Liver (tissue), 9 donors: ENCODE measurements around the gene CLPTM1L. TPM values are rescaled to one million over a fixed set of nuclear protein-coding genes. Genes with fewer than 3 reads are reported as not detected.

Experiments used
- DNase-seq: peaks from one replicate; pipeline ENCODE4 v3.0.0-alpha.2; 2017; ENCODE audit warnings: low spot score
- H3K27ac ChIP-seq, 2 donors: one replicate each; pipeline ENCODE4 v1.7.0; 2013; ENCODE audit warnings: inconsistent platforms in 2 of 2, low read length in 2 of 2, control low read depth in 1 of 2, low read depth in 1 of 2, mild to moderate bottlenecking in 1 of 2
- H3K27me3 ChIP-seq, 4 donors: one replicate each; pipeline versions ENCODE4 v1.6.1 to v1.7.0; 2013; ENCODE audit warnings: low read length in 3 of 4, inconsistent platforms in 1 of 4, mild to moderate bottlenecking in 1 of 4, moderate library complexity in 1 of 4; ENCODE audit not compliant: control insufficient read depth in 4 of 4, insufficient read depth in 4 of 4
- H3K36me3 ChIP-seq, 4 donors: one replicate each; pipeline versions ENCODE4 v1.6.1 to v1.7.0; 2013; ENCODE audit warnings: low read length in 3 of 4, mild to moderate bottlenecking in 3 of 4, low read depth in 1 of 4, moderate library complexity in 1 of 4; ENCODE audit not compliant: control insufficient read depth in 4 of 4, insufficient read depth in 3 of 4
- H3K4me1 ChIP-seq, 4 donors: one replicate each; pipeline versions ENCODE4 v1.6.1 to v1.7.0; 2013; ENCODE audit warnings: low read length in 3 of 4, mild to moderate bottlenecking in 3 of 4, moderate library complexity in 1 of 4; ENCODE audit not compliant: control insufficient read depth in 4 of 4, insufficient read depth in 4 of 4
- H3K4me3 ChIP-seq, 3 donors: one replicate each; pipeline versions ENCODE4 v1.6.1 to v1.7.0; 2013; ENCODE audit warnings: low read length in 3 of 3, control low read depth in 1 of 3, low read depth in 1 of 3, mild to moderate bottlenecking in 1 of 3
- H3K9ac ChIP-seq, 2 donors: one replicate each; pipeline ENCODE4 v1.7.0; 2013; ENCODE audit warnings: low read length in 2 of 2, mild to moderate bottlenecking in 2 of 2, moderate library complexity in 2 of 2, control low read depth in 1 of 2, low read depth in 1 of 2
- H3K9me3 ChIP-seq, 4 donors: one replicate each; pipeline versions ENCODE4 v1.6.1 to v1.7.0; 2013; ENCODE audit warnings: low read length in 3 of 4; ENCODE audit not compliant: control insufficient read depth in 4 of 4
- ATF3 ChIP-seq: IDR thresholded peaks from 2 replicates; pipeline ENCODE4 v1.6.1; 2016; ENCODE audit warnings: antibody characterized with exemption
- EGR1 ChIP-seq, 2 donors: IDR thresholded peaks; 2 replicates each; pipeline ENCODE4 v1.6.1; 2016 to 2018; ENCODE audit warnings: antibody characterized with exemption in 2 of 2, low read depth in 2 of 2
- FOXA1 ChIP-seq: IDR thresholded peaks from 2 replicates; pipeline ENCODE4 v1.6.1; 2016; ENCODE audit warnings: antibody characterized with exemption
- FOXA2 ChIP-seq: IDR thresholded peaks from 2 replicates; pipeline ENCODE4 v1.6.1; 2016; ENCODE audit warnings: antibody characterized with exemption
- GABPA ChIP-seq, 2 donors: IDR thresholded peaks in 1 of 2; conservative IDR thresholded peaks in 1 of 2; 2 replicates each; pipeline ENCODE4 v1.6.1; 2016; ENCODE audit warnings: antibody characterized with exemption in 2 of 2, mild to moderate bottlenecking in 1 of 2, moderate library complexity in 1 of 2
- HNF4A ChIP-seq, 2 donors: conservative IDR thresholded peaks; 2 replicates each; pipeline ENCODE4 v1.6.1; 2016; ENCODE audit warnings: antibody characterized with exemption in 2 of 2, mild to moderate bottlenecking in 2 of 2
- HNF4G ChIP-seq: IDR thresholded peaks from 2 replicates; pipeline ENCODE4 v1.6.1; 2016; ENCODE audit warnings: antibody characterized with exemption
- JUND ChIP-seq, 2 donors: IDR thresholded peaks; 2 replicates each; pipeline ENCODE4 v1.6.1; 2016; ENCODE audit warnings: antibody characterized with exemption in 2 of 2
- NR2F2 ChIP-seq: IDR thresholded peaks from 2 replicates; pipeline ENCODE4 v1.6.1; 2016; ENCODE audit warnings: antibody characterized with exemption
- RAD21 ChIP-seq, 2 donors: IDR thresholded peaks; 2 replicates each; pipeline ENCODE4 v1.6.1; 2016; ENCODE audit warnings: antibody characterized with exemption in 2 of 2, mild to moderate bottlenecking in 2 of 2
- RXRA ChIP-seq, 2 donors: IDR thresholded peaks; 2 replicates each; pipeline ENCODE4 v1.6.1; 2017 to 2018; ENCODE audit warnings: antibody characterized with exemption in 2 of 2, mild to moderate bottlenecking in 1 of 2
- SP1 ChIP-seq: IDR thresholded peaks from 2 replicates; pipeline ENCODE4 v1.6.1; 2018; ENCODE audit warnings: antibody characterized with exemption, mild to moderate bottlenecking
- TAF1 ChIP-seq: conservative IDR thresholded peaks from 2 replicates; pipeline ENCODE4 v1.6.1; 2016; ENCODE audit warnings: antibody characterized with exemption, mild to moderate bottlenecking
- YY1 ChIP-seq: IDR thresholded peaks from 2 replicates; pipeline ENCODE4 v1.6.1; 2016; ENCODE audit warnings: antibody characterized with exemption, mild to moderate bottlenecking
- ZBTB33 ChIP-seq: IDR thresholded peaks from 2 replicates; pipeline ENCODE4 v1.6.1; 2016; ENCODE audit warnings: antibody characterized with exemption
- WGBS: extraction: QIAGEN DNeasy Blood & Tissue Kit; methylation state at CpG from one replicate; pipeline ENCODE4 v1.1.7; 2013; 5-methylcytosine and 5-hydroxymethylcytosine counted together
- polyA plus RNA-seq, 2 donors: library from polyadenylated mRNA; stranded (reverse) in 1 of 2; unstranded in 1 of 2; fragments of 200-250 nt in 1 of 2; fragments of >200 nt in 1 of 2; fragmentation: Nextera tagmentation in 1 of 2; extraction: Ambion mirVana in 1 of 2; gene quantifications; one replicate each; pipeline versions ENCODE4 v1.2.1 to v1.2.3, GENCODE V29; 2013 to 2015
- total RNA-seq, 2 donors: library from RNA; depleted of rRNA; stranded (reverse); fragments of >200 nt; gene quantifications; one replicate each; pipeline ENCODE4 v1.2.3, GENCODE V29; 2014
- TF ChIP-seq, protein P1 (sequence below): IDR thresholded peaks from 2 replicates; pipeline ENCODE4 v1.6.1; 2016; ENCODE audit warnings: antibody characterized with exemption
- TF ChIP-seq, protein P2 (sequence below): fragments of 150-350 bp; IDR thresholded peaks from 2 replicates; pipeline ENCODE4 v1.5.1; 2017; ENCODE audit warnings: improper control_type of control experiment, low read depth, low read length; ENCODE audit not compliant: missing input control
- TF ChIP-seq, protein P3 (sequence below): IDR thresholded peaks from 2 replicates; pipeline ENCODE4 v1.6.1; 2016; ENCODE audit warnings: antibody characterized with exemption, mild to moderate bottlenecking
- donor health status: healthy.
- donor health status: healthy.
- donor health status: healthy.
- donor health status: healthy.
- donor health status: healthy.

Gene CLPTM1L
- total and polyA plus RNA-seq, 4 donors: 69.2 to 255 (median 146) TPM

GRCh38 chr5:1359713-1360112 lies 14.8 kb upstream of the CLPTM1L start:
- no peak overlapping the region for H3K27ac ChIP-seq
- H3K9me3 ChIP-seq: no peaks in the 10 kb centered on the region
- no peak overlapping the region for H3K4me3 ChIP-seq
- TF ChIP-seq HNF4G (no peak), TAF1 (no peak), SP1 (no peak), HNF4A (conservative IDR thresholded peaks at IDR 0.05) (no peak), EGR1 (IDR thresholded peaks at IDR 0.05; ENCODE audit: low read depth in 2 of 2) (no peak), JUND (IDR thresholded peaks at IDR 0.05) (no peak), RAD21 (IDR thresholded peaks at IDR 0.05) (no peak), ZBTB33 (no peak), YY1 (no peak)
- TF ChIP-seq, protein P1, sequence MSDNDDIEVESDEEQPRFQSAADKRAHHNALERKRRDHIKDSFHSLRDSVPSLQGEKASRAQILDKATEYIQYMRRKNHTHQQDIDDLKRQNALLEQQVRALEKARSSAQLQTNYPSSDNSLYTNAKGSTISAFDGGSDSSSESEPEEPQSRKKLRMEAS: no peak
- TF ChIP-seq, protein P2, sequence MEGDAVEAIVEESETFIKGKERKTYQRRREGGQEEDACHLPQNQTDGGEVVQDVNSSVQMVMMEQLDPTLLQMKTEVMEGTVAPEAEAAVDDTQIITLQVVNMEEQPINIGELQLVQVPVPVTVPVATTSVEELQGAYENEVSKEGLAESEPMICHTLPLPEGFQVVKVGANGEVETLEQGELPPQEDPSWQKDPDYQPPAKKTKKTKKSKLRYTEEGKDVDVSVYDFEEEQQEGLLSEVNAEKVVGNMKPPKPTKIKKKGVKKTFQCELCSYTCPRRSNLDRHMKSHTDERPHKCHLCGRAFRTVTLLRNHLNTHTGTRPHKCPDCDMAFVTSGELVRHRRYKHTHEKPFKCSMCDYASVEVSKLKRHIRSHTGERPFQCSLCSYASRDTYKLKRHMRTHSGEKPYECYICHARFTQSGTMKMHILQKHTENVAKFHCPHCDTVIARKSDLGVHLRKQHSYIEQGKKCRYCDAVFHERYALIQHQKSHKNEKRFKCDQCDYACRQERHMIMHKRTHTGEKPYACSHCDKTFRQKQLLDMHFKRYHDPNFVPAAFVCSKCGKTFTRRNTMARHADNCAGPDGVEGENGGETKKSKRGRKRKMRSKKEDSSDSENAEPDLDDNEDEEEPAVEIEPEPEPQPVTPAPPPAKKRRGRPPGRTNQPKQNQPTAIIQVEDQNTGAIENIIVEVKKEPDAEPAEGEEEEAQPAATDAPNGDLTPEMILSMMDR: no peak
- no peaks in the 10 kb centered on the region for H3K36me3 ChIP-seq
- no peaks in the 10 kb centered on the region for H3K4me1 ChIP-seq
- WGBS: 86% methylated on average over 11 of the region's 11 CpGs
- no peak overlapping the region for H3K9ac ChIP-seq
- DNase-seq: no peak
- H3K27me3 ChIP-seq: peaks cover 0 to 6% (median 3%) of the 10 kb centered on the region in 4 donors

DNA sequence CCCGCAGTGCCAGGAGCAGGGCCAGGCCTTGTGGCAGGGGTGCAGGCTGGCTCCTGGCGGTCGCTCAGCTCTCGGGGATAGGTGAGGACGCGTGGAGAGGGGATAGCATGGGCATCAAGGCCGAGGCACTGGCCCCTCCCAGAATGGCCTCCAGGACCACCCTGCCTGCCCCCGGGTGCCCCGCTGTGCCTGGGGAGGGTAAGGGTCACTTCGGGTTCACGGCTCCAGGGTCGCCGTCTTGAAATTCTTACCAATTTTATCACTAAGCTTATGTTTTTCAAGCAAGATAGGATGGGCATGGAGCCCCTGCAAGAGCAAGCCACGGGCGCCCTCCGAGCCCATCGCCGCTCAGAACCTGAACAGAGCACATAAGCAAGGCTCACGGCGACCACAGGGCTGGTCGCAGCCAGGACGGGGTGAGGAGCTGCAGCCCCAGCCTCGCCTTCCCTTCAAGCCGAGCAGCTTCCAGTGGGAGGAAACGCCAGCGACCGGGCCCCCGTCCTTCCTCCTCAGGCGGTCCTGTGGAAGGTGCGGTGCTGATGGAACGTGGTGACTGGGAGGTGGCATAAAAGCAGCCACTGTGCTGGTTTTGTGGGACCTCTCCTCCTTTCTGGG lies 14.2 kb upstream of the CLPTM1L start:
- H3K36me3 ChIP-seq: no peaks in the 10 kb centered on the region
- no peaks in the 10 kb centered on the region for H3K4me1 ChIP-seq
- TF ChIP-seq HNF4G (no peak), RXRA (IDR thresholded peaks at IDR 0.05) (no peak), HNF4A (conservative IDR thresholded peaks at IDR 0.05) (no peak), ZBTB33 (no peak), YY1 (no peak), SP1 (no peak), JUND (IDR thresholded peaks at IDR 0.05) (no peak), ATF3 (no peak), FOXA2 (no peak), GABPA (IDR thresholded peaks at IDR 0.05 in 1 of 2, conservative IDR thresholded peaks at IDR 0.05 in 1 of 2) (no peak), TAF1 (no peak), NR2F2 (no peak), EGR1 (IDR thresholded peaks at IDR 0.05; ENCODE audit: low read depth in 2 of 2) (no peak), FOXA1 (no peak), RAD21 (IDR thresholded peaks at IDR 0.05) (no peak)
- TF ChIP-seq, protein P3, sequence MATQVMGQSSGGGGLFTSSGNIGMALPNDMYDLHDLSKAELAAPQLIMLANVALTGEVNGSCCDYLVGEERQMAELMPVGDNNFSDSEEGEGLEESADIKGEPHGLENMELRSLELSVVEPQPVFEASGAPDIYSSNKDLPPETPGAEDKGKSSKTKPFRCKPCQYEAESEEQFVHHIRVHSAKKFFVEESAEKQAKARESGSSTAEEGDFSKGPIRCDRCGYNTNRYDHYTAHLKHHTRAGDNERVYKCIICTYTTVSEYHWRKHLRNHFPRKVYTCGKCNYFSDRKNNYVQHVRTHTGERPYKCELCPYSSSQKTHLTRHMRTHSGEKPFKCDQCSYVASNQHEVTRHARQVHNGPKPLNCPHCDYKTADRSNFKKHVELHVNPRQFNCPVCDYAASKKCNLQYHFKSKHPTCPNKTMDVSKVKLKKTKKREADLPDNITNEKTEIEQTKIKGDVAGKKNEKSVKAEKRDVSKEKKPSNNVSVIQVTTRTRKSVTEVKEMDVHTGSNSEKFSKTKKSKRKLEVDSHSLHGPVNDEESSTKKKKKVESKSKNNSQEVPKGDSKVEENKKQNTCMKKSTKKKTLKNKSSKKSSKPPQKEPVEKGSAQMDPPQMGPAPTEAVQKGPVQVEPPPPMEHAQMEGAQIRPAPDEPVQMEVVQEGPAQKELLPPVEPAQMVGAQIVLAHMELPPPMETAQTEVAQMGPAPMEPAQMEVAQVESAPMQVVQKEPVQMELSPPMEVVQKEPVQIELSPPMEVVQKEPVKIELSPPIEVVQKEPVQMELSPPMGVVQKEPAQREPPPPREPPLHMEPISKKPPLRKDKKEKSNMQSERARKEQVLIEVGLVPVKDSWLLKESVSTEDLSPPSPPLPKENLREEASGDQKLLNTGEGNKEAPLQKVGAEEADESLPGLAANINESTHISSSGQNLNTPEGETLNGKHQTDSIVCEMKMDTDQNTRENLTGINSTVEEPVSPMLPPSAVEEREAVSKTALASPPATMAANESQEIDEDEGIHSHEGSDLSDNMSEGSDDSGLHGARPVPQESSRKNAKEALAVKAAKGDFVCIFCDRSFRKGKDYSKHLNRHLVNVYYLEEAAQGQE: no peak
- TF ChIP-seq, protein P2: no peak
- TF ChIP-seq, protein P1: no peak
- no peak for DNase-seq
- H3K9me3 ChIP-seq: no peaks in the 10 kb centered on the region
- H3K4me3 ChIP-seq: no peak overlapping the region
- H3K9ac ChIP-seq: no peak overlapping the region
- 72% methylated on average over 31 of the region's 31 CpGs for WGBS
- no peak overlapping the region for H3K27ac ChIP-seq
- H3K27me3 ChIP-seq: peaks cover 0 to 6% (median 3%) of the 10 kb centered on the region in 4 donors
